ENCODE measurements around the gene ABCC1.
A peak's percentile ranks its signal among the peaks of the same experiment; 100 is the strongest.

ABCC1 gene

DNA sequence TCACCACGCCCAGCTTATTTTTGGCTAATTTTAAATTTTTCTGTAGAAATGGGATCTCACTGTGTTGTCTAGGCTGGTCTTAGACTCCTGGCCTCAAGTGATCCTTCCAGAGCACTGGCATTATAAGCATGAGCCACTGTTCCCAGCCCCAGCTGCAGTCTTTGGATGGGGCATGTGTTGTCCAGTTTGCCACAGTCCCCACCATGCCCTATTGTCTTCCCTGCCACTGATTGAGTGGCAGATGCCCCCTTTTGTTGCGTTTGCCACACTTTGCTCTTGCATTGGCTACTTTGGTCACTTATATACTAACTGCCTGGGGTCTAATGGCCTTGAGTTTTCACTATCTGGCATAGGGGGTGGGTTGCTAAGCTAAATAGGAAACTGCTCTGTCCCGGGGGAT lies 60.8 kb downstream of the ABCC1 start:
- H3K4me3 ChIP-seq = no peak overlapping the region
- H3K27ac ChIP-seq = no peak overlapping the region

GRCh38 chr16:16012144-16012543 lies 62.7 kb downstream of the ABCC1 start:
- Histone ChIP-seq H3K27ac (no peak overlapping the region), H3K4me3 (no peak overlapping the region)

DNA sequence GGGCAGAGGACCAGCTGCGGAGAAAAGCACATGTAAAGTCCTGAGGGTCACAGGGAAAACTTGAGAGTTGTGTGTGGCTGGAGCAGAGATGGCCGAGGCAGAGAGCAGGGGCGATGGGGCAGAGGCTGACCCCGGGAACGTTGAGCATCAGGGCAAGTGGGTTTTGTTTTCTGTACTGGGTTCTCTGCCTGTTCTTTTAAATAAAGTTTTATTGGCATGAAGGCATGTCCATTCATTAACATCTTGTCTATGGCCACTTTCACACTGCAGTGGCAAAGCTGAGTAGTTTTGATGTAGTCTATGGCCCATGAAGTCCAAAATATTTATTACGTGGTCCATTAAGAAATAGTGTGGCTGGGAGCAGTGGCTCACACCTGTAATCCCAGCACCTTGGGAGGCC lies 64.4 kb downstream of the ABCC1 start:
- H3K4me3 ChIP-seq = no peak overlapping the region
- no peak overlapping the region for H3K27ac ChIP-seq

- Histone ChIP-seq H3K27ac (no peak overlapping the region), H3K4me3 (no peak overlapping the region)
These were observed 65.2 kb downstream of the ABCC1 start for GRCh38 chr16:16014329-16015224.

DNA sequence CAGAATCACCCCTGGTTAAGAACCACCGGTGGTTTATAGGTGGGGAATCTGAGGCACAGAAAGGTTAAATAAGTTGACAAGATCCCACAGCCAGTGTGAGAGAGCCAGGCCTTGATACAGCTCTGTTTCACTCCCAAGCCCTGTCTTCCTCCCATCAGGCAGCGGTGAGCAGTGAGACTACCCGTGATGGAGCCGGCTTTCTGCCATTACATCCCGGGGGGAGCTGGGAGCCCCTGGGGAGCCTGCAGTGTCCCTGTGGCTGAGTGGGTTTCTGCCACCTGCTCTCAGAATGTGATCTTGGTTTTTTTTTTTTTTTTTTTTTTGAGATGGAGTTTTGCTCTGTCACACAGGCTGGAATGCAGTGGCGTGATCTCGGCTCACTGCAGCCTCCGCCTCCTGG lies 66.4 kb downstream of the ABCC1 start:
- H3K27ac ChIP-seq = no peak overlapping the region
- no peak overlapping the region for H3K4me3 ChIP-seq

DNA sequence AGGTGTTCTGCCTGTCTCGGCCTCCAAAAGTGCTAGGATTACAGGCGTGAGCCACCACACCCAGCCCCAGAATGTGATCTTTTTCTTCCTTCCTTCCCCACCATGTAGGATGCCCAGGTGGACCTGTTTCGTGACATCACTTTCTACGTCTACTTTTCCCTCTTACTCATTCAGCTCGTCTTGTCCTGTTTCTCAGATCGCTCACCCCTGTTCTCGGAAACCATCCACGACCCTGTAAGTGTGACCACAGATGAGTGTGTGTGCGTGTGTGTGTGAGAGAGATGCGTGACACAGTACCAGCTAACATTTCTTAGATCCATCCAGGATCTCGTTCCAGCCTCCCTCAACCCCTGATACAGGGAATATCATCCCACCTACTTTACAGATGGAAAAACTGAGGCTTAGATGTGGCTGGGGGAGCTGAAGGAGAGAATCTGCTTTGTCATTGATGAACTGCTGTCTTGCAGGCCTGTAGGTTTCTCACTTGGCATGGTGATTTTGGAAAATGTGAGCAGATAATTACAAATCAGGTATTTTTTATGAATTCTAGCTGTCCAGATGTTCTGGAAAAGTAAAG lies 67.1 kb downstream of the ABCC1 start:
- H3K4me3 ChIP-seq = no peak overlapping the region
- H3K27ac ChIP-seq = no peak overlapping the region

- Histone ChIP-seq H3K4me3 (no peak overlapping the region), H3K27ac (no peak overlapping the region)
These were observed 68.4 kb downstream of the ABCC1 start for GRCh38 chr16:16017812-16018211.

GRCh38 chr16:16018705-16019104 lies 69.3 kb downstream of the ABCC1 start:
- no peak overlapping the region for H3K4me3 ChIP-seq
- H3K27ac ChIP-seq = no peak overlapping the region

GRCh38 chr16:16019488-16019887 lies 70.1 kb downstream of the ABCC1 start:
- peak overlapping the region in 3 of 21 experiments; percentile 19 to 52 (median 29) for H3K27ac ChIP-seq
- no peak overlapping the region for H3K4me3 ChIP-seq

- H3K27ac ChIP-seq = peak overlapping the region in 1 of 21 experiments; percentile 19
These were observed 70.9 kb downstream of the ABCC1 start for GRCh38 chr16:16020291-16020690.

DNA sequence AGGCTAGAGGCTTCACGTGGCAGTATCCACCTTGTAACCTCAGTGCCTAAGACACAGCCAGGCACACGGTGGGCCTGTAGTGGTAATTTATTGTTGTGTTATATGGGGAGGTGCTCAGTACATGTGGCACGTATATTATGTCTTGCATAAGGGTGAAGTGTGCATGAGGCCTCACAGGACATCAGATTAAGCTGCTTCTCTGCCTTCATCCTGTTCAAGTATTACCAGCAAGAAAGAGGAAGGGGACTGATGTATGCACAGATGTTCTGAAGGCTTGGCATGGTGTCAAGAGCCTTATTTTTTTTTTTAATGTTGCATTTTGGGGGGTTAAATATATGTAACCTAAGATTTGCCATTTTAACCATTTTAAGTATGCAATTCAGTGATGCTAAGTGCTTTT lies 71.6 kb downstream of the ABCC1 start:
- H3K27ac ChIP-seq = peak overlapping the region in 3 of 21 experiments; percentile 40 to 74 (median 58)
- no peak overlapping the region for H3K4me3 ChIP-seq

More at GRCh38 chr16:16020291-16020690, 70.9 kb downstream of the ABCC1 start:
- no peak overlapping the region for H3K4me3 ChIP-seq

- H3K4me3 ChIP-seq = no peak overlapping the region
These were observed 72.2 kb downstream of the ABCC1 start for GRCh38 chr16:16021646-16021987.

GRCh38 chr16:16021988-16022682 lies 72.7 kb downstream of the ABCC1 start:
- Histone ChIP-seq H3K27ac (peak overlapping the region in 16 of 21 experiments; percentile 40 to 84 (median 67)), H3K4me3 (no peak overlapping the region)

More at GRCh38 chr16:16021646-16021987, 72.2 kb downstream of the ABCC1 start:
- H3K27ac ChIP-seq = peak overlapping the region in 13 of 21 experiments; percentile 9 to 84 (median 68)

GRCh38 chr16:16022683-16023064 lies 73.3 kb downstream of the ABCC1 start:
- H3K4me3 ChIP-seq = no peak overlapping the region
- H3K27ac ChIP-seq = peak overlapping the region in 16 of 21 experiments; percentile 40 to 84 (median 67)

- Histone ChIP-seq H3K27ac (peak overlapping the region in 20 of 21 experiments; percentile 0 to 78 (median 40)), H3K4me3 (no peak overlapping the region)
These were observed 76.0 kb downstream of the ABCC1 start for GRCh38 chr16:16025214-16025968.

- Histone ChIP-seq H3K27ac (no peak overlapping the region), H3K4me3 (no peak overlapping the region)
These were observed 78.4 kb downstream of the ABCC1 start for GRCh38 chr16:16027728-16028310.

GRCh38 chr16:16028311-16028999 lies 79.0 kb downstream of the ABCC1 start:
- no peak overlapping the region for H3K4me3 ChIP-seq
- peak overlapping the region in 3 of 21 experiments; percentile 4 to 61 (median 8) for H3K27ac ChIP-seq

DNA sequence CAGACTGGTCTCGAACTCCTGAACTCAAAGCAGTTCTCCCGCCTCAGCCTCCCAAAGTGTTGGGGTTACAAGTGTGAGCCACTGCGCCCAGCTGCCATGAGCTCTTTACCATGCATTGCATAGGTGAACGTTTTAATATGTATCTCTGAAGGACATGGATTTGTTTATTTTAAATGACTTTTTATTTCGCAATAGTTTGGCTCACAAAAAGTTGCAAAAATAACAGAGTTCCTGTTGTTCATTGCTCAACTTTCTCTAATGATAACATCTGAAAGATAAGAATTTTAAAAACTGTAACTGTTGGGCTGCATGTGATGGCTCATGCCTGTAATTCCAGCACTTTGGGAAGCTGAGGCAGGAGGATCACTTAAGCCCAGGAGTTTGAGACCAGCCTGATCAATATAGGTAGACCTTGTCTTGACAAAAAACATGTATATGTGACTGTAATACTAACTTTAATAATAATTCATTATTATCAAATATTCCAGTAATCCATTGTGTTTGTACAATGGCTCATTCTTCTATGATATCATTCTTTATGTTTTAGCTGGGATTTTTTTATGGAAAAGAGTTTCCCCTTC lies 80.1 kb downstream of the ABCC1 start:
- peak overlapping the region in 1 of 21 experiments; percentile 61 for H3K27ac ChIP-seq

More for the DNA sequence above, 80.1 kb downstream of the ABCC1 start:
- no peak overlapping the region for H3K4me3 ChIP-seq

Measured in skin epidermis (tissue), 12 donors.